ENCODE measurements around the gene KHDC4. TPM values are rescaled to one million over a fixed set of nuclear protein-coding genes. Genes with fewer than 3 reads are reported as not detected.
A peak's percentile ranks its signal among the peaks of the same experiment; 100 is the strongest.

The KHDC4 gene
- total and polyA plus RNA-seq, 2 of the 13 experiments (the other 11 are each of a cell fraction or from before 2014, with no cell fraction given): 33.5 to 92.0 TPM

GRCh38 chr1:155933591-155934096 lies 569 bp downstream of the KHDC4 start:
- DNase-seq (ENCODE audit: low spot score): no peak
- no TSS peak for BruUV-seq (replicated peaks)
- Histone ChIP-seq H3K27me3 (ENCODE audit: control insufficient read depth in 1 of 2, insufficient read depth in 2 of 2, low read length in 2 of 2) (no peaks in the 10 kb centered on the region; a peak in 1 of 5 replicates), H3K27ac (ENCODE audit: extremely low read length, insufficient read depth, low read length) (peak overlapping the region; percentile 96), H3K36me3 (replicated peaks in 1 of 2; ENCODE audit: control insufficient read depth in 1 of 2, insufficient read depth in 2 of 2, low read length in 2 of 2) (peaks cover 3 to 36% of the 10 kb centered on the region in 2 experiments; a peak in 4 of 5 replicates), H3K9ac (ENCODE audit: insufficient read depth, low read depth, low read length) (peak overlapping the region; percentile 92), H3K79me2 (ENCODE audit: insufficient read depth, low read length) (peaks cover 50% of the 10 kb centered on the region), H3K4me2 (ENCODE audit: low read depth, low read length) (peak overlapping the region; percentile 95), H3K9me3 (ENCODE audit: low read length) (no peaks in the 10 kb centered on the region), H4K20me1 (ENCODE audit: insufficient read depth, low read length) (peaks cover 26% of the 10 kb centered on the region; the same call in 1 of the 2 replicates), H2AFZ (ENCODE audit: low read length) (no peak overlapping the region), H3K4me3 (replicated peaks in 1 of 3; ENCODE audit: insufficient read depth in 1 of 3, low read depth in 2 of 3, low read length in 3 of 3) (peak overlapping the region; percentile 83 to 98 (median 97)), H3K4me1 (ENCODE audit: insufficient read depth, low read length) (peaks cover 56% of the 10 kb centered on the region)
- no peak for FAIRE-seq
- intact Hi-C loops (cut with micrococcal nuclease; ENCODE audit: unreplicated experiment): no loop called here
- peak; percentile 17; the same call in 1 of the 3 replicates for ATAC-seq
- in situ Hi-C loops (cut with HindIII; ENCODE audit: extremely low pct_ligation_motif_present, low pct_unique_long_range_greater_than_20kb): loop anchor here (10.0 kb wide), 1 partner anchor 51 kb away; no protein-coding TSS in a partner anchor
- whole genome bisulfite sequencing (ENCODE audit: low lambda C conversion rate): 3% methylated on average over 9 of the region's 10 CpGs
- POLR2A ChIA-PET: interaction anchor here (0.8 to 3.5 kb wide), 22 partner anchors 9 to 279 kb away, joined by 3 to 55 read pairs (median 5); partner anchors contain the start of genes ARHGEF2 and PMF1
- CTCF ChIA-PET (ENCODE audit: low intra/inter-chr PET ratio, low total read pairs): no interaction called here
- TF ChIP-seq ZNF337 (CRISPR knock-in tag; IDR thresholded peaks at IDR 0.05; ENCODE audit: borderline replicate concordance, low read depth) (no peak), CCAR2 (optimal IDR thresholded peaks at IDR 0.05; ENCODE audit: low read depth, low read length) (peak; percentile 34), POLR2AphosphoS2 (IDR thresholded peaks at IDR 0.05; ENCODE audit: low read depth, low read length) (no peak), ZNF230 (CRISPR knock-in tag; IDR thresholded peaks at IDR 0.05) (no peak), NONO (IDR thresholded peaks at IDR 0.05) (no peak), NONO (CRISPR knock-in tag; conservative IDR thresholded peaks at IDR 0.05) (no peak), KIAA2018 (CRISPR knock-in tag; IDR thresholded peaks at IDR 0.05; ENCODE audit: borderline replicate concordance) (0 out of 2 replicates have a peak, but pooled peaks have one; percentile 2), IKZF4 (CRISPR knock-in tag; IDR thresholded peaks at IDR 0.05; ENCODE audit: borderline replicate concordance, low read depth, not compliant biosample characterization) (peak; percentile 20), ZNF576 (CRISPR knock-in tag; IDR thresholded peaks at IDR 0.05) (no peak), ZSCAN30 (CRISPR knock-in tag; IDR thresholded peaks at IDR 0.05) (no peak), RXRB (CRISPR knock-in tag; IDR thresholded peaks at IDR 0.05; ENCODE audit: borderline replicate concordance) (no peak)
- TF ChIP-seq, protein P1, sequence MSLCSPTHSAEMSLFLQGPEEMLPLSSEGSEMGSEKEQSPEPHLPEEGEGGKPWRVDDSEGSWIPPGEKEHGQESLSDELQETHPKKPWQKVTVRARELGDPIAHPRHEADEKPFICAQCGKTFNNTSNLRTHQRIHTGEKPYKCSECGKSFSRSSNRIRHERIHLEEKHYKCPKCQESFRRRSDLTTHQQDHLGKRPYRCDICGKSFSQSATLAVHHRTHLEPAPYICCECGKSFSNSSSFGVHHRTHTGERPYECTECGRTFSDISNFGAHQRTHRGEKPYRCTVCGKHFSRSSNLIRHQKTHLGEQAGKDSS (CRISPR knock-in tag; IDR thresholded peaks at IDR 0.05; ENCODE audit: borderline replicate concordance, low read depth): no peak
- TF ChIP-seq, protein P2, sequence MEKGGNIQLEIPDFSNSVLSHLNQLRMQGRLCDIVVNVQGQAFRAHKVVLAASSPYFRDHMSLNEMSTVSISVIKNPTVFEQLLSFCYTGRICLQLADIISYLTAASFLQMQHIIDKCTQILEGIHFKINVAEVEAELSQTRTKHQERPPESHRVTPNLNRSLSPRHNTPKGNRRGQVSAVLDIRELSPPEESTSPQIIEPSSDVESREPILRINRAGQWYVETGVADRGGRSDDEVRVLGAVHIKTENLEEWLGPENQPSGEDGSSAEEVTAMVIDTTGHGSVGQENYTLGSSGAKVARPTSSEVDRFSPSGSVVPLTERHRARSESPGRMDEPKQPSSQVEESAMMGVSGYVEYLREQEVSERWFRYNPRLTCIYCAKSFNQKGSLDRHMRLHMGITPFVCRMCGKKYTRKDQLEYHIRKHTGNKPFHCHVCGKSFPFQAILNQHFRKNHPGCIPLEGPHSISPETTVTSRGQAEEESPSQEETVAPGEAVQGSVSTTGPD (CRISPR knock-in tag; IDR thresholded peaks at IDR 0.05): 0 out of 2 replicates have a peak, but pooled peaks have one; percentile 34
